GM18951 (cell line): ENCODE data around the gene ZFAND3.

Experiments used
- POLR2A ChIP-seq: IDR thresholded peaks from 4 replicates; pipeline ENCODE4 v1.6.1; 2011; ENCODE audit warnings: mild to moderate bottlenecking; ENCODE audit not compliant: insufficient read length, insufficient read depth; ENCODE audit errors: extremely low read depth
- in situ Hi-C: fragments of 300-500 bp; cut with MboI; formaldehyde crosslinking; loops from one replicate; pipeline ENCODE4 v1.12.0; 2022; ENCODE audit warnings: low sequenced_read_pairs, mixed read lengths, inconsistent platforms; ENCODE audit not compliant: unreplicated experiment

ZFAND3 gene

DNA sequence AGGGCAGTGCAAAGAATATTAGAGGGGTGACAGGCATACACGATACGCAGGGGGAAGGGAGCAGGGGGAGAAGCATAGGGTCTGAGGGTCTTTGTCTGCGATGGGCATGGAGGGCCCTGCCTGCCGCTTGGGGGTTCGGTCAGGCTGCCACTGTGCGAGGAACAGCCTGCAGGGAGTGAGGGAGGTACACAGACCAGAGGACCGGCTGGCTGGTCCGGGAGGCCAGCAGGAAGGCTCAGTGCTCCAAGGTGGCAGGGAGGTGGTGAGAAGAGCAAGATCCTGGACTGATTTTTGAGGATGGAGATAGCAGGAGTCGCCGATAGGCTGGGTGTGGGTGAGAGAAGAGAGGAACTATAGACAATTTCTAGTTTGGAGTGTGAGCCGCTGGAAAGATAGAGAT is 338.4 kb downstream of the ZFAND3 start:
- in situ Hi-C loops: no loop called here
- no peak for TF ChIP-seq POLR2A

DNA sequence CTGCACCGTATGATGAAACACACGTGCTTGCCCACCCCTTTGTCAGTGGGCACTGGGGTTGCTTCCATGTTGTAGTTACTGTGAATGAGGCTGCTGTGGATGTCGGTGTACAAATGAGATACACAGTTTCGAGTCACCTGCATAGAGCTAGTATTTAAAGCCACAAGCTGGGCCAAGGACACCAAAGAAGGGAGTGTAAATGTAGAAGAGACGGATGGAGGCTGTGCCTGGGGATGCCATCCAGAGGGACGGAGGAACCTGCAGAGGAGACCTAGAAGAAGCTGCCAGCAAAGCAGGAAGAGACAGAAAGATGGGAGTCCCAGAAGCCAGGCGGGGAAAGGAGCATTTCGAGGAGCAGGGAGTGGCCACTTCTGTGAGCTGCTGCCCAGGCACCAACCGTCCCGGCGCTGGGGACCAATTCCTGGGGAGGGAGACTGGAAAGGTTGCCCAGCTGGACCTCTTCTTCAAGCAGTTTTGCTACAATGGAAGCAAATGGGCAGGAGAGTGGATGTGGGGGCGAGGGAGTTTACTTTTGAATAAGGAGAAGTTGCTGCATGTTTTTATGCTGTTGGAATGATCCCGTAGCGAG is 339.3 kb downstream of the ZFAND3 start:
- no peak for TF ChIP-seq POLR2A
- in situ Hi-C loops: no loop called here

- TF ChIP-seq POLR2A: no peak
- in situ Hi-C loops: no loop called here
Observed at GRCh38 chr6:38159596-38159995, 340.1 kb downstream of the ZFAND3 start.

DNA sequence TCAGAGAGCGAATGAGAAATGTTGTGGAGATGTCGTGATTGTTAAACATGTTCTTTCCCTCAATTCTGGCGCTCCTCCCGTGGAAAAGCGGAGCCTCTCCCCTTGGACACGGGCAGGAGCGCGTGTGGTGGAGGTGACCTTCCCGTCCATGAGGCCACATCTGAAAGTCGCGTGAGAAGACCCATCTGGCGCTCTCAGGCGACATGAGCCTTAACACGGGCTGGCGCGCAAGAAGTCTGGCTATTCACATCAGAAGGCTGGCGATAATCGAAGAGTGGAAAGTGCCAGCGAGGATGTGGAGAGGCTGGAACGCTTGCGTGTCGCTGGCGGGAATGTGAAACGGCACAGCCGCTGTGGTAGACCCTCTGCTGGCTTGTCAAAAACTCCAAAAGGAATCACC is 341.3 kb downstream of the ZFAND3 start:
- in situ Hi-C loops: no loop called here
- no peak for TF ChIP-seq POLR2A

DNA sequence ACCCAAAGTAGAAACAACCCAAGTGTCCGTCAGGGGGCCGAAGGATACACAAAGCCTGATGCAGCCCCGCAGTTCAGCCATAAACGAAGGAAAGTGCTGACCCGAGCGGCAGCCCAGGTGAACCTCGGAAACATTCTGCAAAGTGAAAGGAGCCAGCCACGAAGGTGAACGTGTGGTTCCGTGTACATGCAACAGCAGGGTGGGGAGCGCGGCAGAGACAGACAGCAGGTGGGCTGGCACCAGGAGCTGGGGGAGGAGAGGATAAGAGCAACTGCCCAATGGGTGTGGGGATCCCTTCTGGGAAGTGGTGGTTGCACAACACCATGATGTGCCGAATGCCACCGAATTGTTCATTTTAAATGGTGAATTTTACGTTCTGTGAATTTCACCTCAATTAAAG is 341.8 kb downstream of the ZFAND3 start:
- TF ChIP-seq POLR2A: no peak
- in situ Hi-C loops: no loop called here

DNA sequence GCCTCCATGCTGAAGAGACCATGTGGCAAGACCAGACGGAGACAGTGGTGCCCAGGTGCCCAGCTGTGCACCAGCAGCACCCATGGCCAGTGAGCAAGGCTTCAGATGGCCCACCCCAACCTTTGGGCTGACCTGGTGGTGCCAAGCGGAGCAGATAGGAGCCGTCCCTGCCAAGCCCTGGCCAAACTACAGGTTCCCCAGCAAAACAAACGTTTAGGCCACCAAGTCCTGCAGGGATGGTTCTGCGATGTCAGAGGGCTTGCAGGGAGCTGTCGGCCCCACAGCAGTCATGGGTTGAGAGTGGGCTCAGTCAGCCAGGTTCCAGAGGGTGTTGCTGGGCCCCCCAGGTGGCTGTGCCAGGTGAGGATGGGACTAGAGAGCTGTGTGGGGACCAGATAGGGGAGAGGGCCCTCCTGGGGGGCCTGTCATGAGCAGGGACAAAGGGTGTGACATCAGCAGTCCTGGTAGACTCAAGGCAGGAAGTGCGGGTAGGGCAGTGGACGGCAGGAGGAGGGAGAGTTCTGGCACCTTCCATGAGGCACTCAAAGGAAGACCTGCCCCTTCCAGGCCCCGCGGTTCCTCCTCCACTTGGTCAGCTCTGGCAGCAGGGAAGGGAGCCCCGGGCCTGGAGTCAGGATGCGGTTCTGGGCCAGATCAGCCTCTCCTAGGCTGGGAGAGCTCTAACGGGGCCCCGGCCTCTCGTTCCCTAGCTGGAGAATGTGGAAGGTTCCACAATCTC is 342.4 kb downstream of the ZFAND3 start:
- in situ Hi-C loops: no loop called here
- no peak for TF ChIP-seq POLR2A

DNA sequence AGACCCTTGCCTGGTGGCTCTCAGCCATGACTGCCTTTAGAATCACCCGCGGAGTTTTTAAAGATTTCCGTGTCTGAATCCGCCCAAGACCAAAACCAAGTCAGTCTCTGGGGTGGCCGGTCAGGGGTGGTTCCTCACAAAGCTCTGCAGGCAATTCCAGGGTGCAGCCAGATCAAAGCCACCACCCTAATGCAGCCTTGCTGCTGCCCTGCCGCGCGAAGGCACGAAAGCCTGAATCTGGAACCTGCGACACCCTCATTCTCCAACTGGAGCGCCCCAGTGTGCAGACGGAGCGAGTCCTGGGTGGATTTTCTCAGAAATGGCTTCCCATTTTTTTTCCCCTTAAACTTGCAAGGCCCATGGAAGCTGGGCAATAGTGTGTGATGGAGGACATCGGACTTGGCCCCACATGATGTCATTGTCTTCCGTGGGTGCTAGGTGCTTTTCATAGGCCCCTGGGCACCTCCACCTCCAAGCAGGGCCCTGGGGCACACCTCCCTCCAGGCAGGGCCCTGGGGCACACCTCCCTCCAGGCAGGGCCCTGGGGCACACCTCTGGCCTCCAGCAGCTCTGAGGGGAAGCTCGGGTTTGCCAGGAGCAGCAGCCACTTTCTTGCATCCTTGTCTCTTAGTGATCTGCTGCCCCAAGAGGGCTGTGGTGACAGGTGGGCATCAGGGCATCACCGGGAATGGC is 343.1 kb downstream of the ZFAND3 start:
- in situ Hi-C loops: no loop called here
- TF ChIP-seq POLR2A: no peak

GRCh38 chr6:38163186-38164130 is 343.9 kb downstream of the ZFAND3 start:
- TF ChIP-seq POLR2A: no peak
- in situ Hi-C loops: no loop called here

- no peak for TF ChIP-seq POLR2A
- in situ Hi-C loops: no loop called here
Observed at GRCh38 chr6:38164131-38164481, 344.6 kb downstream of the ZFAND3 start.

GRCh38 chr6:38164671-38165108 is 345.2 kb downstream of the ZFAND3 start:
- no peak for TF ChIP-seq POLR2A
- in situ Hi-C loops: no loop called here

DNA sequence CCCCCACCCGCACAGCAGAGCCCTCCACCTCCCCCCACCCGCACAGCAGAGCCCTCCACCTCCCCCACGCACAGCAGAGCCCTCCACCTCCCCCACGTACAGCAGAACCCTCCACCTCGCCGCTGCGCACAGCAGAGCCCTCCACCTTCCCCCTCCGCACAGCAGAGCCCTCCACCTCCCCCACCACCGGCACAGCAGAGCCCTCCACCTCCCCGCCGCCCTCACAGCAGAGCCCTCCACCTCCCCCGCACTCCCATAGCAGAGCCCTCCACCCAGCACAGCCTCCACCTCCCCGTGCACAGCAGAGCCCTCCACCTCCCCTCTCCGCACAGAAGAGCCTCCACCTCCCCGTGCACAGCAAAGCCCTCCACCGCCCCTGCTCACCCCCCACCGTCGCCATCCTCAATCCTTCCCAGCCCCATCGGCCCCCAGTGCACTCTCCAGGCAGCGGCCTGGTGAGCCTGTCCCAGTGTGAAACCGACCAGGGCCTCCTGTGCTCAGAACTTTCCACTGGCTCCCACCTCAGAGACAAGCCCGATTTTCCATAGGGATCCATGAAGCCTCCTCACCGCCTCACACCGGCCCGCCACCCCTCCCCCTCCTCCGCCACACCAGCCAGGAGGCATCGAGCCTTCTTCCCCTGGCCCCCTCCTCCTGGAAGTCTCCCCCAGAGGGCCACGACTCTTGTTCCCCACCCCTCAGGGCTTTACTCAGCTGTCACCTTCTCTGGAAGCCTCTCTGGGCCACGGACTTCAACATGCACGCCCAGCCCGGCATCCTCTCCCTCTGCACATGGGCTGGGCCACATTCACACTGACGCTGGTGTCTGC is 347.1 kb downstream of the ZFAND3 start:
- TF ChIP-seq POLR2A: no peak
- in situ Hi-C loops: no loop called here

DNA sequence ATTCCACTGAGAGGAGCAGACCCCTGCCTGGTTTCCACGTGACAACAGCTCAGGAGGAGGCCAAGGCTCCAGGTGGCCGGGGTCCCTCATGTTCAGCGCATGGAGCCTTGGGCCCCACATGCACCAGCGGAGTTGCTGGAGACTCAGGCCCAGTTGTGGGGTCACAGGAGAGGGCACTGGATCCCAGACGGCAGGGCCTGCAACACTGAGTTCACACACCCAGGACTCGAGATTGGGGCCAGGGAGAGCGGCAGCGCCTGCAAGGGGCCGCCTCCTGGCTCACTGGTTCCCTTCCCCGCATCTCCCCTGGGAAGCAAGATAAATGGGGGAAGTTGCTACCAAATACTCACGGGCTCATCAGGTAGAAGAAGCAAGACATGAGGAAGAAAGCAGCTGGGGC is 348.1 kb downstream of the ZFAND3 start:
- in situ Hi-C loops: no loop called here
- no peak for TF ChIP-seq POLR2A
